ENCODE data around the gene SLC38A5.

GRCh38 chrX:48513670-48514069, 43.6 kb upstream of the SLC38A5 start:
- TF ChIP-seq CTCF (IDR thresholded peaks at IDR 0.05; ENCODE audit: insufficient read depth, low read depth, low read length) (no peak), EZH2 (IDR thresholded peaks at IDR 0.05; ENCODE audit: insufficient read depth, low read length) (no peak)
